BJ (cell line): ENCODE measurements around the gene TTLL5. TPM values are rescaled to one million over a fixed set of nuclear protein-coding genes. Genes with fewer than 3 reads are reported as not detected.
A peak's percentile ranks its signal among the peaks of the same experiment; 100 is the strongest.

Experiments
- CTCF ChIA-PET: fragments of 350-600 bp; formaldehyde crosslinking; extraction: SDS; loops from one replicate; lab custom pipeline; 2021; ENCODE audit warnings: antibody characterized with exemption, inconsistent platforms; lab: Yijun Ruan, JAX
- POLR2A ChIA-PET: fragments of 300-600 bp; sonication (Branson Sonifier 250); formaldehyde crosslinking; extraction: SDS; loops from one replicate; lab custom pipeline; 2021; ENCODE audit warnings: antibody characterized with exemption; lab: Charles Lee
- DNase-seq: peaks from one replicate; pipeline ENCODE4 v3.0.0-alpha.2; 2011; ENCODE audit warnings: low read depth
- H3K27me3 ChIP-seq: 2 replicates; pipeline ENCODE4 v1.6.0; 2011; ENCODE audit warnings: low read length; ENCODE audit not compliant: control insufficient read depth, insufficient read depth
- H3K36me3 ChIP-seq: 2 replicates; pipeline ENCODE4 v1.5.1; 2011; ENCODE audit warnings: low read length; ENCODE audit not compliant: control insufficient read depth, insufficient read depth
- H3K4me3 ChIP-seq: 2 replicates; pipeline ENCODE4 v1.5.1; 2011; ENCODE audit warnings: low read depth, mild to moderate bottlenecking, control low read depth, low read length
- CTCF ChIP-seq: IDR thresholded peaks from 2 replicates; pipeline ENCODE4 v1.5.1; 2011; ENCODE audit warnings: low read depth, mild to moderate bottlenecking, control low read depth, inconsistent platforms, low read length, moderate library complexity; ENCODE audit not compliant: insufficient read depth
- polyA plus RNA-seq: library from polyadenylated mRNA; depleted of rRNA; stranded (reverse); fragments of >200 nt; gene quantifications from 2 replicates; pipeline ENCODE4 v1.2.3, GENCODE V29; 2011

TTLL5 gene
- polyA plus RNA-seq, 1 experiment, result 9.9 TPM

- Histone ChIP-seq H3K36me3 (peaks cover 7% of the 10 kb centered on the region), H3K27me3 (no peaks in the 10 kb centered on the region), H3K4me3 (no peak overlapping the region)
- POLR2A ChIA-PET, result no interaction called here
- TF ChIP-seq CTCF, result no peak
- CTCF ChIA-PET, result interaction anchor here (1.1 to 1.7 kb wide), 2 partner anchors 281 to 363 kb away, joined by 3 read pairs; no protein-coding TSS in a partner anchor
- DNase-seq, result no peak
Observed at GRCh38 chr14:75990297-75990696, 329.3 kb downstream of the TTLL5 start.

GRCh38 chr14:75991753-75992152 is 330.7 kb downstream of the TTLL5 start:
- CTCF ChIA-PET, result interaction anchor here (1.6 to 1.7 kb wide), 2 partner anchors 197 to 283 kb away, joined by 3 to 5 read pairs; no protein-coding TSS in a partner anchor
- Histone ChIP-seq H3K4me3 (no peak overlapping the region), H3K27me3 (no peaks in the 10 kb centered on the region), H3K36me3 (peaks cover 7% of the 10 kb centered on the region)
- DNase-seq, result peak; percentile 31
- TF ChIP-seq CTCF, result no peak
- POLR2A ChIA-PET, result no interaction called here

GRCh38 chr14:75993567-75994041 is 332.6 kb downstream of the TTLL5 start:
- no peak for DNase-seq
- POLR2A ChIA-PET, result no interaction called here
- Histone ChIP-seq H3K4me3 (no peak overlapping the region), H3K36me3 (peaks cover 10% of the 10 kb centered on the region), H3K27me3 (no peaks in the 10 kb centered on the region)
- CTCF ChIA-PET, result interaction anchor here (1.2 to 1.4 kb wide), 3 partner anchors 11 to 284 kb away, joined by 3 to 5 read pairs (median 4); no protein-coding TSS in a partner anchor
- no peak for TF ChIP-seq CTCF

GRCh38 chr14:75995372-75996041 is 334.5 kb downstream of the TTLL5 start:
- Histone ChIP-seq H3K36me3 (peaks cover 11% of the 10 kb centered on the region), H3K4me3 (peak overlapping the region; percentile 8; the same call in 1 of the 2 replicates), H3K27me3 (no peaks in the 10 kb centered on the region)
- DNase-seq, result peak; percentile 44
- ChIA-PET CTCF (interaction anchor here (0.7 to 1.7 kb wide), 9 partner anchors 11 to 290 kb away, joined by 3 to 7 read pairs (median 4); no protein-coding TSS in a partner anchor), POLR2A (no interaction called here)
- no peak for TF ChIP-seq CTCF

- DNase-seq, result no peak
- ChIA-PET CTCF (interaction anchor here (0.7 to 1.7 kb wide), 3 partner anchors 10 to 286 kb away, joined by 3 to 5 read pairs (median 3); no protein-coding TSS in a partner anchor), POLR2A (no interaction called here)
- TF ChIP-seq CTCF, result no peak
- H3K4me3 ChIP-seq, result no peak overlapping the region
- H3K27me3 ChIP-seq, result no peaks in the 10 kb centered on the region
- peaks cover 12% of the 10 kb centered on the region for H3K36me3 ChIP-seq
Observed at GRCh38 chr14:75996488-75996887, 335.4 kb downstream of the TTLL5 start.
